Measurements from ENCODE around the gene CCSER1.

DNA sequence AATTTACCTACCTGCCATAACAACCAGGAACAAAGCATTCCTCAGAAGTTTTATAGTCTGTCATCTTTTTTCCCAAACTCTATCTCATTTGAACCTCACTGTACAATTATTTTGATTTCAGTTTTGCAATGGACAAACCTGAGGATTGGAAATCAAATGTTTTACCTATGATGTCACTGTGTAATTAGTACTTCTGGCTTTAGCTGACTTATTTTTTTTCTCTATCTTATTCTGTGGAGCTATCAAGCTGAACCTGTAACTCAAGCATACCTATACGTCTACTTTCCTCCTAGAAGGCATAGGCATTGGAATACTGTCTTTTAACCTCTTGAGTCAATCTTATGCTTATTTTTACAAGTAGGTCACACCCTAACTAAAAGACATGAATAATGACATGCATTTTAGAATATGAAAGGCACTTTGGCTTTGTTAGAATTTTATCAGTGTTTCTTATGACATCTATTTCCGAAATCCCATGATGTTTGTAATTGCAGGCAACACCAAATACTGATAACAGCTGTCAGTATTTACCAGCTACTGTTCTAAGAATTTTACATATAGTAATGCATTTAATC is 21.5 kb downstream of the CCSER1 start:
- TF ChIP-seq, protein P1, sequence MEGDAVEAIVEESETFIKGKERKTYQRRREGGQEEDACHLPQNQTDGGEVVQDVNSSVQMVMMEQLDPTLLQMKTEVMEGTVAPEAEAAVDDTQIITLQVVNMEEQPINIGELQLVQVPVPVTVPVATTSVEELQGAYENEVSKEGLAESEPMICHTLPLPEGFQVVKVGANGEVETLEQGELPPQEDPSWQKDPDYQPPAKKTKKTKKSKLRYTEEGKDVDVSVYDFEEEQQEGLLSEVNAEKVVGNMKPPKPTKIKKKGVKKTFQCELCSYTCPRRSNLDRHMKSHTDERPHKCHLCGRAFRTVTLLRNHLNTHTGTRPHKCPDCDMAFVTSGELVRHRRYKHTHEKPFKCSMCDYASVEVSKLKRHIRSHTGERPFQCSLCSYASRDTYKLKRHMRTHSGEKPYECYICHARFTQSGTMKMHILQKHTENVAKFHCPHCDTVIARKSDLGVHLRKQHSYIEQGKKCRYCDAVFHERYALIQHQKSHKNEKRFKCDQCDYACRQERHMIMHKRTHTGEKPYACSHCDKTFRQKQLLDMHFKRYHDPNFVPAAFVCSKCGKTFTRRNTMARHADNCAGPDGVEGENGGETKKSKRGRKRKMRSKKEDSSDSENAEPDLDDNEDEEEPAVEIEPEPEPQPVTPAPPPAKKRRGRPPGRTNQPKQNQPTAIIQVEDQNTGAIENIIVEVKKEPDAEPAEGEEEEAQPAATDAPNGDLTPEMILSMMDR (IDR thresholded peaks at IDR 0.05; ENCODE audit: poor library complexity, severe bottlenecking), result no peak
- TF ChIP-seq, protein P2, sequence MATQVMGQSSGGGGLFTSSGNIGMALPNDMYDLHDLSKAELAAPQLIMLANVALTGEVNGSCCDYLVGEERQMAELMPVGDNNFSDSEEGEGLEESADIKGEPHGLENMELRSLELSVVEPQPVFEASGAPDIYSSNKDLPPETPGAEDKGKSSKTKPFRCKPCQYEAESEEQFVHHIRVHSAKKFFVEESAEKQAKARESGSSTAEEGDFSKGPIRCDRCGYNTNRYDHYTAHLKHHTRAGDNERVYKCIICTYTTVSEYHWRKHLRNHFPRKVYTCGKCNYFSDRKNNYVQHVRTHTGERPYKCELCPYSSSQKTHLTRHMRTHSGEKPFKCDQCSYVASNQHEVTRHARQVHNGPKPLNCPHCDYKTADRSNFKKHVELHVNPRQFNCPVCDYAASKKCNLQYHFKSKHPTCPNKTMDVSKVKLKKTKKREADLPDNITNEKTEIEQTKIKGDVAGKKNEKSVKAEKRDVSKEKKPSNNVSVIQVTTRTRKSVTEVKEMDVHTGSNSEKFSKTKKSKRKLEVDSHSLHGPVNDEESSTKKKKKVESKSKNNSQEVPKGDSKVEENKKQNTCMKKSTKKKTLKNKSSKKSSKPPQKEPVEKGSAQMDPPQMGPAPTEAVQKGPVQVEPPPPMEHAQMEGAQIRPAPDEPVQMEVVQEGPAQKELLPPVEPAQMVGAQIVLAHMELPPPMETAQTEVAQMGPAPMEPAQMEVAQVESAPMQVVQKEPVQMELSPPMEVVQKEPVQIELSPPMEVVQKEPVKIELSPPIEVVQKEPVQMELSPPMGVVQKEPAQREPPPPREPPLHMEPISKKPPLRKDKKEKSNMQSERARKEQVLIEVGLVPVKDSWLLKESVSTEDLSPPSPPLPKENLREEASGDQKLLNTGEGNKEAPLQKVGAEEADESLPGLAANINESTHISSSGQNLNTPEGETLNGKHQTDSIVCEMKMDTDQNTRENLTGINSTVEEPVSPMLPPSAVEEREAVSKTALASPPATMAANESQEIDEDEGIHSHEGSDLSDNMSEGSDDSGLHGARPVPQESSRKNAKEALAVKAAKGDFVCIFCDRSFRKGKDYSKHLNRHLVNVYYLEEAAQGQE (IDR thresholded peaks at IDR 0.05; ENCODE audit: borderline replicate concordance), result no peak

All from neural cell (in vitro differentiated cells).